GM12878 (cell line): ENCODE data around the gene KRT10. TPM values are rescaled to one million over a fixed set of nuclear protein-coding genes. Genes with fewer than 3 reads are reported as not detected.
A peak's percentile ranks its signal among the peaks of the same experiment; 100 is the strongest.

Source experiments
- ATAC-seq: fragments of 200-7000 bp; cut with Tn5 transposase; 3 replicates; pipeline ENCODE4 v1.9.1; 2020; ENCODE audit warnings: mild to moderate bottlenecking, moderate library complexity
- BruUV-seq: library from RNA; stranded (reverse); fragments of 400-500 nt; replicated peaks from 2 replicates; lab custom pipeline; 2021; lab: Mats Ljungman, UMichigan
- CTCF ChIA-PET: fragments of 300-600 bp; sonication (Branson Sonifier 250); formaldehyde crosslinking; extraction: SDS; loops from one replicate; lab custom pipeline; 2021; ENCODE audit warnings: inconsistent platforms; lab: Yijun Ruan, JAX
- POLR2A ChIA-PET: fragments of 350-600 bp; formaldehyde crosslinking; extraction: SDS; loops from one replicate; lab custom pipeline; 2021; ENCODE audit warnings: inconsistent platforms; lab: Charles Lee
- RAD21 ChIA-PET: fragments of 300-600 bp; sonication (Branson Sonifier 250); formaldehyde crosslinking; loops from one replicate; lab custom pipeline; 2023; ENCODE audit warnings: antibody characterized with exemption; ENCODE audit not compliant: unreplicated experiment; lab: Charles Lee
- SMC1A ChIA-PET: fragments of 300-600 bp; sonication (Branson Sonifier 250); formaldehyde crosslinking; loops from one replicate; lab custom pipeline; 2023; ENCODE audit not compliant: unreplicated experiment, uncharacterized antibody; lab: Charles Lee
- DNase-seq: peaks from one replicate; pipeline ENCODE4 v3.0.0-alpha.2; 2011; ENCODE audit warnings: low read depth, low spot score
- FAIRE-seq: peaks from 3 replicates; lab custom pipeline; 2011; peaks lifted over from hg19 to GRCh38; lab: Jason Lieb, UNC
- H2AFZ ChIP-seq: 2 replicates; pipeline ENCODE4 v1.6.0; 2011; ENCODE audit warnings: low read depth, low read length, control low read depth; ENCODE audit not compliant: control insufficient read depth
- H3K27ac ChIP-seq: 2 replicates; pipeline ENCODE4 v1.5.1; 2011; ENCODE audit warnings: control low read depth; ENCODE audit not compliant: control insufficient read depth, insufficient read depth
- H3K27me3 ChIP-seq, 2 experiments: replicated peaks in 1 of 2; 2 replicates each; pipeline versions ENCODE4 v1.6.0 to v1.6.1; 2011; ENCODE audit warnings: low read length in 1 of 2; ENCODE audit not compliant: control insufficient read depth in 2 of 2, insufficient read depth in 2 of 2
- H3K36me3 ChIP-seq, 2 experiments: 2 replicates each; pipeline ENCODE4 v1.5.1; 2011; ENCODE audit warnings: low read length in 1 of 2; ENCODE audit not compliant: control insufficient read depth in 2 of 2, insufficient read depth in 2 of 2
- H3K4me1 ChIP-seq: 2 replicates; pipeline ENCODE4 v1.6.1; 2011; ENCODE audit warnings: mild to moderate bottlenecking, low read length, moderate library complexity, mixed read lengths; ENCODE audit not compliant: control insufficient read depth, insufficient read depth
- H3K4me2 ChIP-seq: 2 replicates; pipeline ENCODE4 v1.6.0; 2011; ENCODE audit warnings: control low read depth; ENCODE audit not compliant: control insufficient read depth, insufficient read depth
- H3K4me3 ChIP-seq: fragments of 200-600 bp; sonication (generic); 2 replicates; pipeline ENCODE4 v1.5.1; 2016
- H3K79me2 ChIP-seq: 2 replicates; pipeline ENCODE4 v1.6.0; 2011; ENCODE audit warnings: low read length; ENCODE audit not compliant: control insufficient read depth, insufficient read depth
- H3K9ac ChIP-seq: 2 replicates; pipeline ENCODE4 v1.8.0; 2011; ENCODE audit warnings: low read length, control low read depth, mixed read lengths; ENCODE audit not compliant: control insufficient read depth, insufficient read depth
- H3K9me3 ChIP-seq: replicated peaks from 3 replicates; pipeline ENCODE4 v1.5.1; 2011; ENCODE audit warnings: mild to moderate bottlenecking, low read length; ENCODE audit not compliant: control insufficient read depth, insufficient read depth
- H4K20me1 ChIP-seq: 2 replicates; pipeline ENCODE4 v1.6.0; 2011; ENCODE audit not compliant: control insufficient read depth, insufficient read depth
- ATF7 ChIP-seq: fragments of 450-650 bp; IDR thresholded peaks from 2 replicates; pipeline ENCODE4 v1.6.1; 2016; ENCODE audit warnings: low read depth, mild to moderate bottlenecking
- CBX5 ChIP-seq: sonication (generic); IDR thresholded peaks from 2 replicates; pipeline ENCODE4 v1.6.1; 2016; ENCODE audit warnings: low read depth, moderate library complexity, mild to moderate bottlenecking, inconsistent platforms
- CREM ChIP-seq: IDR thresholded peaks from 2 replicates; pipeline ENCODE4 v1.6.1; 2014; ENCODE audit warnings: antibody characterized with exemption, low read depth
- GABPA ChIP-seq: IDR thresholded peaks from 2 replicates; pipeline ENCODE4 v1.6.1; 2014; ENCODE audit warnings: antibody characterized with exemption, low read depth, mild to moderate bottlenecking, inconsistent platforms
- GATAD2B ChIP-seq: fragments of 450-650 bp; conservative IDR thresholded peaks from 2 replicates; pipeline ENCODE4 v1.6.1; 2017; ENCODE audit warnings: low read depth, mild to moderate bottlenecking, moderate library complexity
- HCFC1 ChIP-seq: fragments of 150-350 bp; IDR thresholded peaks from 2 replicates; pipeline ENCODE4 v1.6.1; 2014; ENCODE audit warnings: low read length
- HDGF ChIP-seq: fragments of 450-650 bp; IDR thresholded peaks from 2 replicates; pipeline ENCODE4 v1.6.1; 2016; ENCODE audit warnings: antibody characterized with exemption
- IKZF1 ChIP-seq: fragments of 450-650 bp; conservative IDR thresholded peaks from 2 replicates; pipeline ENCODE4 v1.6.1; 2017; ENCODE audit warnings: antibody characterized with exemption, mild to moderate bottlenecking
- IKZF2 ChIP-seq, 2 experiments: fragments of 450-650 bp; IDR thresholded peaks; 2 replicates each; pipeline ENCODE4 v1.6.1; 2017; ENCODE audit warnings: mild to moderate bottlenecking in 2 of 2, moderate library complexity in 2 of 2
- LARP7 ChIP-seq: fragments of 450-650 bp; IDR thresholded peaks from 2 replicates; pipeline ENCODE4 v1.6.1; 2017; ENCODE audit warnings: mild to moderate bottlenecking
- NR2C1 ChIP-seq: fragments of 450-650 bp; IDR thresholded peaks from 2 replicates; pipeline ENCODE4 v1.6.1; 2017; ENCODE audit warnings: antibody characterized with exemption, mild to moderate bottlenecking, moderate library complexity
- POLR2AphosphoS5 ChIP-seq: IDR thresholded peaks from 2 replicates; pipeline ENCODE4 v1.6.1; 2011; ENCODE audit warnings: mild to moderate bottlenecking, low read length, inconsistent platforms
- RCOR1 ChIP-seq: conservative IDR thresholded peaks from 2 replicates; pipeline ENCODE4 v1.6.1; 2012; ENCODE audit warnings: low read depth, low read length, improper control_type of control experiment
- RUNX3 ChIP-seq: IDR thresholded peaks from 2 replicates; pipeline ENCODE4 v1.6.1; 2012; ENCODE audit warnings: low read length, inconsistent platforms
- SIX5 ChIP-seq: IDR thresholded peaks from 2 replicates; pipeline ENCODE4 v1.6.1; 2011; ENCODE audit warnings: mild to moderate bottlenecking, low read depth, low read length, moderate library complexity; ENCODE audit not compliant: severe bottlenecking
- SREBF2 ChIP-seq: IDR thresholded peaks from 2 replicates; pipeline ENCODE4 v1.6.1; 2012; ENCODE audit warnings: mild to moderate bottlenecking, low read length
- STAT3 ChIP-seq: IDR thresholded peaks from 2 replicates; pipeline ENCODE4 v1.6.1; 2011; ENCODE audit warnings: low read depth, low read length, improper control_type of control experiment
- TAF1 ChIP-seq: IDR thresholded peaks from 2 replicates; pipeline ENCODE4 v1.6.1; 2011; ENCODE audit warnings: mild to moderate bottlenecking, low read depth, low read length, borderline replicate concordance
- TCF12 ChIP-seq: IDR thresholded peaks from 2 replicates; pipeline ENCODE4 v1.6.1; 2011; ENCODE audit warnings: low read depth, mild to moderate bottlenecking, low read length
- ZBED1 ChIP-seq: IDR thresholded peaks from 2 replicates; pipeline ENCODE4 v1.6.1; 2016; ENCODE audit warnings: borderline replicate concordance
- WGBS: methylation state at CpG from one replicate; pipeline ENCODE4 v1.1.6; 2016; ENCODE audit warnings: low lambda C conversion rate; ENCODE audit not compliant: insufficient replicate concordance, insufficient coverage; ENCODE audit errors: missing lambda C conversion rate; 5-methylcytosine and 5-hydroxymethylcytosine counted together
- in situ Hi-C: fragments of 300-500 bp; cut with MboI; formaldehyde crosslinking; loops from 9 replicates; pipeline ENCODE4 v1.14.3; 2018; ENCODE audit warnings: mixed read lengths
- intact Hi-C: fragments of 100-400 bp; cut with micrococcal nuclease; formaldehyde crosslinking; loops from one replicate; pipeline ENCODE4 v1.14.2; 2022; ENCODE audit not compliant: unreplicated experiment
- polyA plus RNA-seq, 11 experiments: library from polyadenylated mRNA; depleted of rRNA in 4 of 11; unstranded in 6 of 11; stranded (reverse) in 5 of 11; fragments of >200 nt; fragmentation: Nextera tagmentation in 4 of 11; fragmentation: Illumina TruSeq in 1 of 11; extraction: Ambion mirVana in 4 of 11; extraction: Trizol in 1 of 11; gene quantifications; 1 replicate in 1 of 11; 2 replicates in 10 of 11; pipeline versions ENCODE4 v1.2.1 to v1.2.3, GENCODE V29; 2011 to 2016; ENCODE audit warnings: inconsistent platforms in 2 of 11, missing spikeins in 2 of 11, low read depth in 1 of 11
- total RNA-seq, 4 experiments: library from RNA; depleted of rRNA in 3 of 4; stranded (reverse); fragments of >200 nt in 3 of 4; fragmentation: Illumina TruSeq in 1 of 4; extraction: Trizol in 1 of 4; gene quantifications; 2 replicates each; pipeline versions ENCODE4 v1.2.1 to v1.2.3, GENCODE V29; 2013 to 2021
- TF ChIP-seq, protein P1 (sequence below): fragments of 450-650 bp; IDR thresholded peaks from 2 replicates; pipeline ENCODE4 v1.6.1; 2016; ENCODE audit warnings: mild to moderate bottlenecking, moderate library complexity, borderline replicate concordance
- TF ChIP-seq, protein P2 (sequence below): IDR thresholded peaks from 2 replicates; pipeline ENCODE4 v1.6.1; 2012; ENCODE audit warnings: low read depth, low read length, improper control_type of control experiment

The KRT10 gene
- total and polyA plus RNA-seq, 10 of the 15 experiments (the other 5 are each of a cell fraction or from before 2014, with no cell fraction given) = 10.8 to 98.5 (median 23.9) TPM

DNA sequence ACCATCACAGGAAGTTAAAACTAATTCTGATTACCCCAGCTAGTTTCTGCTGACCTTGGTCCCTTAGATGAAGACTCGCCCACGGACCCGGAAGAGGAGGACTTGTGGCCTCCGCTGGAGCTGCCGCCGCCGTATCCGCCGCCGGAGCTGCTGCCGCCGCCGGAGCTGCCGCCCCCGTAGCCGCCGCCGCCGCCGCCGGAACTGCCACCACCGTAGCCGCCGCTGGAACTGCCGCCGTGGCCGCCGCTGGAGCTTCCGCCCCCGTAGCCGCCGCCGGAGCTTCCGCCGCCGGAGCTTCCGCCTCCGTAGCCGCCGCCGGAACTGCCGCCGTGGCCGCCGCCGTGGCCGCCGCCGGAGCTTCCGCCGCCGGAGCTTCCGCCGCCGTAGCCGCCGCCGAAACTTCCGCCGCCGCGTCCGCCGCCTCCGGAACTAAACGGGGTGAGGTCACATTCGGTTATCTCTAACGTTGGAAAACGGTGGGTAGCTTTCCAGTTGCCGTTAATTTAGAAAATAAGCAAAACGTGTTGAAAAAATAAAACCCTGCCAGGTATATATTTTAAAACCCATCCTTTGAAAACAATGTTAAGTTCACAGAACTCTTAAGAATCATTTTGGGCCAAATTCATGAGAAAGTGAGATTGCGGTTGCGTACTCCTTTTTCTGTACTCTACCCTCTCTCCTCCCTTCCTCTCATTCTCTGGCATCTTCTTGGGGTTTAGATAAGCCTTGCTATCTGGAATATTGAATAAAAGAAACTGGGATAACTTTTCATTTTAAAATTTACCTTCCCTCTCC is 3.5 kb downstream of the KRT10 start:
- FAIRE-seq (no peak), DNase-seq (no peak), ATAC-seq (peak; percentile 91)
- CTCF ChIA-PET = interaction anchor here (0.7 to 3.5 kb wide), 11 partner anchors 11 to 848 kb away, joined by 3 to 14 read pairs (median 3); no protein-coding TSS in a partner anchor
- H3K27me3 ChIP-seq = no peaks in the 10 kb centered on the region
- 4% methylated on average over 71 of the region's 73 CpGs for WGBS
- no peaks in the 10 kb centered on the region for H4K20me1 ChIP-seq
- H3K9me3 ChIP-seq = no peaks in the 10 kb centered on the region
- H3K4me2 ChIP-seq = peak overlapping the region; percentile 60
- intact Hi-C loops = no loop called here
- H3K36me3 ChIP-seq = peaks cover 0 to 7% of the 10 kb centered on the region in 2 experiments; a peak in 2 of 4 replicates
- peaks cover 12% of the 10 kb centered on the region for H3K4me1 ChIP-seq
- H3K79me2 ChIP-seq = peaks cover 5% of the 10 kb centered on the region
- SMC1A ChIA-PET = interaction anchor here (0.7 to 2.6 kb wide), 7 partner anchors 12 to 258 kb away, joined by 3 to 13 read pairs (median 4); no protein-coding TSS in a partner anchor
- RAD21 ChIA-PET = interaction anchor here (0.8 to 2.0 kb wide), 14 partner anchors 15 to 829 kb away, joined by 3 to 9 read pairs (median 5); partner anchors contain the start of gene SMARCE1
- peak overlapping the region; percentile 76 for H3K27ac ChIP-seq
- in situ Hi-C loops = no loop called here
- TSS peak; percentile 86 for BruUV-seq
- peak overlapping the region; percentile 78 for H3K4me3 ChIP-seq
- POLR2A ChIA-PET = interaction anchor here (0.6 to 1.2 kb wide), 15 partner anchors 9 to 1225 kb away, joined by 3 to 7 read pairs (median 3); partner anchors contain the start of genes EIF1 and TOP2A
- H3K9ac ChIP-seq = peak overlapping the region; percentile 79
- H2AFZ ChIP-seq = peak overlapping the region; percentile 75
- TF ChIP-seq POLR2AphosphoS5 (peak; percentile 60; the same call in 1 of the 2 replicates), SIX5 (peak; percentile 22), HDGF (no peak), IKZF1 (peak; percentile 77), ZBED1 (no peak), SREBF2 (no peak), NR2C1 (peak; percentile 92), CBX5 (0 out of 2 replicates have a peak, but pooled peaks have one; percentile 9), TAF1 (peak; percentile 37; the same call in 1 of the 2 replicates), HCFC1 (peak; percentile 37; the same call in 1 of the 2 replicates), GABPA (peak; percentile 82), LARP7 (peak; percentile 43; the same call in 1 of the 2 replicates), ATF7 (peak; percentile 67), GATAD2B (0 out of 2 replicates have a peak, but pooled peaks have one; percentile 39), STAT3 (no peak), CREM (no peak), RUNX3 (peak; percentile 13; the same call in 1 of the 2 replicates), IKZF2 (IDR thresholded peaks at IDR 0.05) (0 out of 4 replicates have a peak, but pooled peaks of 1 of the 2 experiments have one; percentile 22), RCOR1 (no peak), TCF12 (no peak)
- TF ChIP-seq, protein P1, sequence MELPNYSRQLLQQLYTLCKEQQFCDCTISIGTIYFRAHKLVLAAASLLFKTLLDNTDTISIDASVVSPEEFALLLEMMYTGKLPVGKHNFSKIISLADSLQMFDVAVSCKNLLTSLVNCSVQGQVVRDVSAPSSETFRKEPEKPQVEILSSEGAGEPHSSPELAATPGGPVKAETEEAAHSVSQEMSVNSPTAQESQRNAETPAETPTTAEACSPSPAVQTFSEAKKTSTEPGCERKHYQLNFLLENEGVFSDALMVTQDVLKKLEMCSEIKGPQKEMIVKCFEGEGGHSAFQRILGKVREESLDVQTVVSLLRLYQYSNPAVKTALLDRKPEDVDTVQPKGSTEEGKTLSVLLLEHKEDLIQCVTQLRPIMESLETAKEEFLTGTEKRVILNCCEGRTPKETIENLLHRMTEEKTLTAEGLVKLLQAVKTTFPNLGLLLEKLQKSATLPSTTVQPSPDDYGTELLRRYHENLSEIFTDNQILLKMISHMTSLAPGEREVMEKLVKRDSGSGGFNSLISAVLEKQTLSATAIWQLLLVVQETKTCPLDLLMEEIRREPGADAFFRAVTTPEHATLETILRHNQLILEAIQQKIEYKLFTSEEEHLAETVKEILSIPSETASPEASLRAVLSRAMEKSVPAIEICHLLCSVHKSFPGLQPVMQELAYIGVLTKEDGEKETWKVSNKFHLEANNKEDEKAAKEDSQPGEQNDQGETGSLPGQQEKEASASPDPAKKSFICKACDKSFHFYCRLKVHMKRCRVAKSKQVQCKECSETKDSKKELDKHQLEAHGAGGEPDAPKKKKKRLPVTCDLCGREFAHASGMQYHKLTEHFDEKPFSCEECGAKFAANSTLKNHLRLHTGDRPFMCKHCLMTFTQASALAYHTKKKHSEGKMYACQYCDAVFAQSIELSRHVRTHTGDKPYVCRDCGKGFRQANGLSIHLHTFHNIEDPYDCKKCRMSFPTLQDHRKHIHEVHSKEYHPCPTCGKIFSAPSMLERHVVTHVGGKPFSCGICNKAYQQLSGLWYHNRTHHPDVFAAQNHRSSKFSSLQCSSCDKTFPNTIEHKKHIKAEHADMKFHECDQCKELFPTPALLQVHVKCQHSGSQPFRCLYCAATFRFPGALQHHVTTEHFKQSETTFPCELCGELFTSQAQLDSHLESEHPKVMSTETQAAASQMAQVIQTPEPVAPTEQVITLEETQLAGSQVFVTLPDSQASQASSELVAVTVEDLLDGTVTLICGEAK = peak; percentile 79; the same call in 1 of the 2 replicates
- TF ChIP-seq, protein P2, sequence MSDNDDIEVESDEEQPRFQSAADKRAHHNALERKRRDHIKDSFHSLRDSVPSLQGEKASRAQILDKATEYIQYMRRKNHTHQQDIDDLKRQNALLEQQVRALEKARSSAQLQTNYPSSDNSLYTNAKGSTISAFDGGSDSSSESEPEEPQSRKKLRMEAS = no peak
